ENCODE data around the gene BTBD18.

DNA sequence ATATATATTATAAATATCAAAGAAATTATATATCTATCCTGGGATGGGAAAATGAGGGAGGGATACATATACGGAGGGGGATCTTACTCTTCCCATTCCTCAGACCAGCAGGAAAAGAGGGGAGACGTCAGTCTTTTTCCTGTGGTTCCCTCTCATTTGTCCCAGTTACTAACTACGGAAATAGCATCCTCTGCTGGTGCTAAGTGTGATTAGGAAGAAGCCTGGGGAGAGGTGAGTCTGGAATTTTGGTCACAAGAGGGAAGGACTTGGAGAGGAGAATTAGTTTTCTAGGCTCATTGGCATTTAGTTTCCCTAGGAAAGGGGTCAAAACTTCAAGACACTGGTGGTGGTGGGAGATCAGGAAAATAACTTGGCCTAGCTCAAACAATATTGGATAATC is 51.2 kb downstream of the BTBD18 start:
- no peak for TF ChIP-seq CTCF (IDR thresholded peaks at IDR 0.05)
- TF ChIP-seq EP300 (IDR thresholded peaks at IDR 0.05), result no peak
